HepG2 (cell line): ENCODE results near the gene IDNK. TPM values are rescaled to one million over a fixed set of nuclear protein-coding genes. Genes with fewer than 3 reads are reported as not detected.

Experiments used
- AHDC1 ChIP-seq: sonication (generic); formaldehyde crosslinking; IDR thresholded peaks from 2 replicates; pipeline ENCODE4 v1.5.1; 2020; ENCODE audit warnings: mild to moderate bottlenecking, missing genetic modification reagents, borderline replicate concordance
- ARNT ChIP-seq: fragments of 450-650 bp; IDR thresholded peaks from 2 replicates; pipeline ENCODE4 v1.6.1; 2017
- ATF2 ChIP-seq: sonication (generic); formaldehyde crosslinking; IDR thresholded peaks from 2 replicates; pipeline ENCODE4 v1.4.0; 2020; ENCODE audit warnings: missing genetic modification reagents
- CBX1 ChIP-seq: IDR thresholded peaks from one replicate; pipeline ENCODE4 v1.6.1; 2016; ENCODE audit warnings: antibody characterized with exemption, low read depth
- ETV6 ChIP-seq: sonication (generic); formaldehyde crosslinking; conservative IDR thresholded peaks from 2 replicates; pipeline ENCODE4 v1.4.0; 2020; ENCODE audit warnings: missing genetic modification reagents
- FOXA3 ChIP-seq: IDR thresholded peaks from 2 replicates; pipeline ENCODE4 v1.6.1; 2016; ENCODE audit warnings: missing genetic modification reagents, missing compliant biosample characterization
- HDAC2 ChIP-seq: sonication (generic); formaldehyde crosslinking; IDR thresholded peaks from 2 replicates; pipeline ENCODE4 v1.4.0; 2020; ENCODE audit warnings: missing genetic modification reagents
- HNF4A ChIP-seq: sonication (generic); formaldehyde crosslinking; IDR thresholded peaks from 2 replicates; pipeline ENCODE4 v1.4.0; 2020; ENCODE audit warnings: missing genetic modification reagents
- HOMEZ ChIP-seq: IDR thresholded peaks from 2 replicates; pipeline ENCODE4 v1.6.1; 2016; ENCODE audit warnings: low read depth
- MATR3 ChIP-seq: sonication (generic); formaldehyde crosslinking; IDR thresholded peaks from 2 replicates; pipeline ENCODE4 v1.4.0; 2020; ENCODE audit warnings: missing genetic modification reagents
- NR3C1 ChIP-seq: sonication (generic); formaldehyde crosslinking; IDR thresholded peaks from 2 replicates; pipeline ENCODE4 v1.4.0; 2020; ENCODE audit warnings: missing genetic modification reagents
- PAXIP1 ChIP-seq: sonication (generic); formaldehyde crosslinking; conservative IDR thresholded peaks from 2 replicates; pipeline ENCODE4 v1.4.0; 2020; ENCODE audit warnings: mild to moderate bottlenecking, missing genetic modification reagents, moderate library complexity
- POLR2A ChIP-seq, 2 experiments: IDR thresholded peaks; 2 replicates each; pipeline ENCODE4 v1.6.1; 2011; ENCODE audit warnings: low read depth in 2 of 2, low read length in 2 of 2, mild to moderate bottlenecking in 1 of 2, moderate library complexity in 1 of 2; ENCODE audit not compliant: insufficient read depth in 1 of 2
- SP5 ChIP-seq: IDR thresholded peaks from 2 replicates; pipeline ENCODE4 v1.6.1; 2016; ENCODE audit warnings: low read depth, borderline replicate concordance
- ZBTB20 ChIP-seq: sonication (generic); formaldehyde crosslinking; IDR thresholded peaks from 2 replicates; pipeline ENCODE4 v1.8.1; 2023; ENCODE audit warnings: missing genetic modification reagents, low read depth, mild to moderate bottlenecking, borderline replicate concordance
- ZFX ChIP-seq: sonication (generic); formaldehyde crosslinking; IDR thresholded peaks from 2 replicates; pipeline ENCODE4 v1.4.0; 2020; ENCODE audit warnings: mild to moderate bottlenecking, low read depth, missing genetic modification reagents, moderate library complexity
- ZNF12 ChIP-seq: sonication (generic); formaldehyde crosslinking; IDR thresholded peaks from 2 replicates; pipeline ENCODE4 v1.5.0; 2020; ENCODE audit warnings: missing genetic modification reagents
- ZNF124 ChIP-seq: sonication (generic); formaldehyde crosslinking; IDR thresholded peaks from 2 replicates; pipeline ENCODE4 v1.4.0; 2020; ENCODE audit warnings: missing genetic modification reagents
- ZNF251 ChIP-seq: sonication (generic); formaldehyde crosslinking; IDR thresholded peaks from 2 replicates; pipeline ENCODE4 v1.9.0; 2021; ENCODE audit warnings: mild to moderate bottlenecking, missing genetic modification reagents
- ZNF260 ChIP-seq: sonication (generic); formaldehyde crosslinking; IDR thresholded peaks from 2 replicates; pipeline ENCODE4 v1.4.0; 2020; ENCODE audit warnings: missing genetic modification reagents, low read depth, mild to moderate bottlenecking, borderline replicate concordance
- ZNF263 ChIP-seq: sonication (generic); formaldehyde crosslinking; IDR thresholded peaks from 2 replicates; pipeline ENCODE4 v1.4.0; 2020; ENCODE audit warnings: missing genetic modification reagents
- polyA plus RNA-seq, 8 experiments: library from polyadenylated mRNA; depleted of rRNA in 3 of 8; stranded (reverse) in 7 of 8; unstranded in 1 of 8; fragments of >200 nt; fragmentation: Illumina TruSeq in 4 of 8; extraction: Trizol in 4 of 8; gene quantifications; 2 replicates each; pipeline versions ENCODE4 v1.2.1 to v1.2.3, GENCODE V29; 2011 to 2016; ENCODE audit warnings: low read depth in 4 of 8, missing spikeins in 1 of 8, mixed read lengths in 1 of 8; ENCODE audit not compliant: insufficient read depth in 1 of 8
- total RNA-seq, 5 experiments: library from RNA; depleted of rRNA; stranded (reverse); fragments of >200 nt; fragmentation: Illumina TruSeq; extraction: Trizol; gene quantifications; 2 replicates each; pipeline ENCODE4 v1.2.3, GENCODE V29; 2016; ENCODE audit warnings: low read depth in 1 of 5

The IDNK gene
- total and polyA plus RNA-seq, 2 of the 13 experiments (the other 11 are each of a cell fraction or from before 2014, with no cell fraction given), result 3.1 to 4.8 TPM

- TF ChIP-seq ZNF12 (CRISPR knock-in tag), result no peak
- TF ChIP-seq MATR3 (CRISPR knock-in tag), result no peak
- TF ChIP-seq SP5 (CRISPR knock-in tag), result no peak
- TF ChIP-seq PAXIP1 (CRISPR knock-in tag), result 0 out of 2 replicates have a peak, but pooled peaks have one; percentile 33
- 0 out of 2 replicates have a peak, but pooled peaks have one; percentile 31 for TF ChIP-seq ATF2
- TF ChIP-seq ETV6, result no peak
- TF ChIP-seq ZNF260 (CRISPR knock-in tag), result no peak
- no peak for TF ChIP-seq ZNF251 (CRISPR knock-in tag)
- 0 out of 2 replicates have a peak, but pooled peaks have one; percentile 44 for TF ChIP-seq ZNF124 (CRISPR knock-in tag)
- 0 out of 2 replicates have a peak, but pooled peaks have one; percentile 24 for TF ChIP-seq ZNF263 (CRISPR knock-in tag)
- peak; percentile 32; the same call in 1 of the 2 replicates for TF ChIP-seq HDAC2
- TF ChIP-seq ZFX (CRISPR knock-in tag), result 0 out of 2 replicates have a peak, but pooled peaks have one; percentile 23
- TF ChIP-seq AHDC1 (CRISPR knock-in tag), result no peak
- no peak for TF ChIP-seq ZBTB20 (CRISPR knock-in tag)
- TF ChIP-seq HOMEZ, result no peak
- no peak for TF ChIP-seq CBX1
- TF ChIP-seq FOXA3 (CRISPR knock-in tag), result peak; percentile 47; the same call in 1 of the 2 replicates
- no peak for TF ChIP-seq ARNT
- no peak for TF ChIP-seq POLR2A (IDR thresholded peaks at IDR 0.05; ENCODE audit: insufficient read depth in 1 of 2, low read depth in 2 of 2, low read length in 2 of 2)
- peak; percentile 79 for TF ChIP-seq HNF4A (CRISPR knock-in tag)
- TF ChIP-seq NR3C1, result no peak
These were observed 24.5 kb upstream of the IDNK start (continued) for GRCh38 chr9:83598487-83598886.
